ENCODE measurements around the gene ATOH1. TPM values are rescaled to one million over a fixed set of nuclear protein-coding genes. Genes with fewer than 3 reads are reported as not detected.

The ATOH1 gene
- total RNA-seq, 2 donors from 2014 or later = 34.4 to 73.7 TPM

GRCh38 chr4:93828995-93829819, 654 bp downstream of the ATOH1 start:
- DNase-seq = peak; percentile 53
- H3K4me3 ChIP-seq = peak overlapping the region; percentile 43
- H3K36me3 ChIP-seq = no peaks in the 10 kb centered on the region
- H3K27ac ChIP-seq = peak overlapping the region; percentile 26
- peak overlapping the region; percentile 26 to 71 for H3K9ac ChIP-seq (ENCODE audit: low read depth in 2 of 2, low read length in 2 of 2)
- H3K27me3 ChIP-seq = peaks cover 37% of the 10 kb centered on the region
- TF ChIP-seq CTCF (IDR thresholded peaks at IDR 0.05) = no peak
- H3K9me3 ChIP-seq = no peaks in the 10 kb centered on the region
- H3K4me1 ChIP-seq = peaks cover 15% of the 10 kb centered on the region
- intact Hi-C loops (cut with DNase I) = no loop called here

GRCh38 chr4:93829820-93830687, 1.5 kb downstream of the ATOH1 start:
- TF ChIP-seq CTCF (IDR thresholded peaks at IDR 0.05) = no peak
- H3K27me3 ChIP-seq = peaks cover 42% of the 10 kb centered on the region
- peak overlapping the region; percentile 26 for H3K27ac ChIP-seq
- H3K9ac ChIP-seq (ENCODE audit: low read depth in 2 of 2, low read length in 2 of 2) = peak overlapping the region; percentile 26 to 71
- peak overlapping the region; percentile 43 for H3K4me3 ChIP-seq
- DNase-seq = no peak
- H3K36me3 ChIP-seq = no peaks in the 10 kb centered on the region
- peaks cover 15% of the 10 kb centered on the region for H3K4me1 ChIP-seq
- H3K9me3 ChIP-seq = no peaks in the 10 kb centered on the region
- intact Hi-C loops (cut with DNase I) = no loop called here

GRCh38 chr4:93831716-93832496, 3.4 kb downstream of the ATOH1 start:
- H3K27ac ChIP-seq = peak overlapping the region; percentile 37
- peak; percentile 32 for DNase-seq
- intact Hi-C loops (cut with DNase I) = no loop called here
- H3K4me1 ChIP-seq = peaks cover 15% of the 10 kb centered on the region
- H3K9ac ChIP-seq (ENCODE audit: low read depth in 2 of 2, low read length in 2 of 2) = peak overlapping the region in 1 of 2 donors; percentile 48
- no peak for TF ChIP-seq CTCF (IDR thresholded peaks at IDR 0.05)
- no peaks in the 10 kb centered on the region for H3K9me3 ChIP-seq
- peaks cover 42% of the 10 kb centered on the region for H3K27me3 ChIP-seq
- no peak overlapping the region for H3K4me3 ChIP-seq
- H3K36me3 ChIP-seq = no peaks in the 10 kb centered on the region

- Histone ChIP-seq H3K9ac (ENCODE audit: low read depth in 2 of 2, low read length in 2 of 2) (no peak overlapping the region), H3K36me3 (no peaks in the 10 kb centered on the region), H3K9me3 (no peaks in the 10 kb centered on the region), H3K27me3 (peaks cover 24% of the 10 kb centered on the region), H3K27ac (no peak overlapping the region), H3K4me3 (no peak overlapping the region), H3K4me1 (peaks cover 1% of the 10 kb centered on the region)
- no peak for TF ChIP-seq CTCF (IDR thresholded peaks at IDR 0.05)
- intact Hi-C loops (cut with DNase I) = no loop called here
- no peak for DNase-seq
Measured at GRCh38 chr4:93834249-93835066, 5.9 kb downstream of the ATOH1 start.

Measured in colonic mucosa (tissue), 4 donors.